Activated B cell treated with CpG ODN at 0.5 μM for 24 hours (primary cell): Measurements from ENCODE around the gene SLC19A1. TPM values are rescaled to one million over a fixed set of nuclear protein-coding genes. Genes with fewer than 3 reads are reported as not detected.

Experiments
- ATAC-seq: fragments of 200-7000 bp; cut with Tn5 transposase; one replicate; pipeline ENCODE4 v1.10.0; 2021; ENCODE audit warnings: low read depth, mild to moderate bottlenecking, moderate library complexity
- CTCF ChIA-PET: fragments of 350-600 bp; sonication (Branson Sonifier 250); formaldehyde crosslinking; loops from one replicate; lab custom pipeline; 2021; ENCODE audit warnings: antibody characterized with exemption; lab: Charles Lee
- POLR2A ChIA-PET: fragments of 350-600 bp; sonication (Branson Sonifier 250); formaldehyde crosslinking; loops from one replicate; lab custom pipeline; 2021; ENCODE audit warnings: antibody characterized with exemption; lab: Charles Lee
- DNase-seq: peaks from one replicate; pipeline ENCODE4 v3.0.0; 2022
- H3K27ac Mint-ChIP-seq: one replicate; pipeline ENCODE4 v1.8.0; 2020; ENCODE audit warnings: mixed read lengths
- H3K27me3 Mint-ChIP-seq: one replicate; pipeline ENCODE4 v1.8.0; 2021; ENCODE audit warnings: mixed read lengths
- H3K36me3 Mint-ChIP-seq: one replicate; pipeline ENCODE4 v1.8.0; 2021; ENCODE audit warnings: low read depth, mixed read lengths
- H3K4me1 Mint-ChIP-seq: one replicate; pipeline ENCODE4 v1.8.0; 2021; ENCODE audit warnings: mixed read lengths
- H3K4me3 Mint-ChIP-seq: one replicate; pipeline ENCODE4 v1.8.0; 2020; ENCODE audit warnings: mild to moderate bottlenecking, mixed read lengths
- H3K9me3 Mint-ChIP-seq: one replicate; pipeline ENCODE4 v1.8.0; 2020; ENCODE audit warnings: mixed read lengths
- intact Hi-C: fragments of 100-400 bp; cut with micrococcal nuclease; formaldehyde crosslinking; loops from one replicate; pipeline ENCODE4 v1.15.1; 2024
- total RNA-seq: library from RNA; stranded (reverse); gene quantifications from 2 replicates; pipeline ENCODE4 v1.2.3, GENCODE V29; 2022
- TF ChIP-seq, protein P1 (sequence below): fragments of 200-600 bp; IDR thresholded peaks from one replicate; pipeline ENCODE4 v1.8.0; 2022; ENCODE audit warnings: antibody characterized with exemption, mild to moderate bottlenecking

Gene SLC19A1
- total RNA-seq, 1 donor from 2014 or later: 10.7 TPM

DNA sequence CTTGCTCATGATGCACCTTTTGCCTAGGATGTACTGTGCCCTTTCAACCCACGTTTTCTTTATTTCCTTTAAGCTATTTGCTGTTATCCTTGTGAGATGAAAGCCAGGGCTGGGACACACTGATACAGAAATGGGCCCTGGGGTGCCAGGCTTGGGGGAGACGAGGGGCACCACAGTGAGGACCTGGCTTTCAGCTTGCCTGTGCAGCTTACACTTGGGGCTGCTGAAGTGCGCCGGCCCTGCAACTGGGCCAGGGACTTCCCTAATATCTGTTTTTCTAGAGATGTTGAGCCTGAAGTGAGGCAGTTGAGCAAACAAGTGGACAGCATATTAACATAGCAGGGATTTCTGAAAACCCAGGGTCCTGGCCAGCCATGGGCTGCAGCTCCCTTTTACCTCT lies 42.5 kb upstream of the SLC19A1 start:
- DNase-seq: no peak
- no peaks in the 10 kb centered on the region for H3K4me1 Mint-ChIP-seq
- ATAC-seq: no peak
- peaks cover 27% of the 10 kb centered on the region for H3K9me3 Mint-ChIP-seq
- no peak overlapping the region for H3K4me3 Mint-ChIP-seq
- peaks cover 37% of the 10 kb centered on the region for H3K27me3 Mint-ChIP-seq
- H3K27ac Mint-ChIP-seq: no peak overlapping the region
- ChIA-PET POLR2A (no interaction called here), CTCF (no interaction called here)
- no peaks in the 10 kb centered on the region for H3K36me3 Mint-ChIP-seq
- intact Hi-C loops: no loop called here
- TF ChIP-seq, protein P1, sequence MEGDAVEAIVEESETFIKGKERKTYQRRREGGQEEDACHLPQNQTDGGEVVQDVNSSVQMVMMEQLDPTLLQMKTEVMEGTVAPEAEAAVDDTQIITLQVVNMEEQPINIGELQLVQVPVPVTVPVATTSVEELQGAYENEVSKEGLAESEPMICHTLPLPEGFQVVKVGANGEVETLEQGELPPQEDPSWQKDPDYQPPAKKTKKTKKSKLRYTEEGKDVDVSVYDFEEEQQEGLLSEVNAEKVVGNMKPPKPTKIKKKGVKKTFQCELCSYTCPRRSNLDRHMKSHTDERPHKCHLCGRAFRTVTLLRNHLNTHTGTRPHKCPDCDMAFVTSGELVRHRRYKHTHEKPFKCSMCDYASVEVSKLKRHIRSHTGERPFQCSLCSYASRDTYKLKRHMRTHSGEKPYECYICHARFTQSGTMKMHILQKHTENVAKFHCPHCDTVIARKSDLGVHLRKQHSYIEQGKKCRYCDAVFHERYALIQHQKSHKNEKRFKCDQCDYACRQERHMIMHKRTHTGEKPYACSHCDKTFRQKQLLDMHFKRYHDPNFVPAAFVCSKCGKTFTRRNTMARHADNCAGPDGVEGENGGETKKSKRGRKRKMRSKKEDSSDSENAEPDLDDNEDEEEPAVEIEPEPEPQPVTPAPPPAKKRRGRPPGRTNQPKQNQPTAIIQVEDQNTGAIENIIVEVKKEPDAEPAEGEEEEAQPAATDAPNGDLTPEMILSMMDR: no peak

DNA sequence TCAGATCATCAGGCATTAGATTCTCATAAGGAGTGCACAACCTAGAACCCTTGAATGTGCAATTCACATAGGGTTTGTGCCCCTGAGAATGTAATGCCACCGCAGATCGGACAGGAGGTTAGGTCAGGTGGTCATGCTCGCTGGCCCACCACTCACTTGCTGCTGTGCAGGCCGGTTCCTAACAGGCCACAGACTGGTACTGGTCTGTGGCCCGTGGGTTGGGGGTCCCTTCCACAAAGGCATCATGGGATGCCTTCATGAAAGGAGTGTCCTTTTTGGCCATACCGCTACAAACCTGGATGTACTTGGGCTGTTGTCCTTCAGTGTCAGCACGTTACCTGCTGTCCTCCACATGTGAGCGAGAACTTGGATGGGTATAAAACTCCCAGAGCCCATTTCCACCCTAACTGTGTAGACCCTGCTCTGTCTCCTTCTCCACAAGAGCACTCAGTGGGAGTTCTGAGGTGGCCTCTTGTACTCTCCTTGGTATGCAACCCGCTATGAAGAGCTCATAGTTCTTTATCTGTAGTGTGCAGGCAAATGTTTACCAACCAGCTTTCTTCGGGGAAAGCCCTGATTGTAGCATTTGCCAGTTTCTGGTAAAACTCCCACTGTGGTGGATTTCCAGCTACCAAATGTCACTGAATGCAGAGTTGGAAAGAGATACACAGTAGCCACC lies 41.7 kb upstream of the SLC19A1 start:
- DNase-seq (no peak), ATAC-seq (no peak)
- Mint-ChIP-seq H3K4me1 (no peaks in the 10 kb centered on the region), H3K27me3 (peaks cover 34% of the 10 kb centered on the region), H3K4me3 (no peak overlapping the region), H3K36me3 (no peaks in the 10 kb centered on the region), H3K27ac (no peak overlapping the region), H3K9me3 (peaks cover 27% of the 10 kb centered on the region)
- TF ChIP-seq, protein P1: no peak
- POLR2A ChIA-PET: no interaction called here
- CTCF ChIA-PET: no interaction called here
- intact Hi-C loops: no loop called here

DNA sequence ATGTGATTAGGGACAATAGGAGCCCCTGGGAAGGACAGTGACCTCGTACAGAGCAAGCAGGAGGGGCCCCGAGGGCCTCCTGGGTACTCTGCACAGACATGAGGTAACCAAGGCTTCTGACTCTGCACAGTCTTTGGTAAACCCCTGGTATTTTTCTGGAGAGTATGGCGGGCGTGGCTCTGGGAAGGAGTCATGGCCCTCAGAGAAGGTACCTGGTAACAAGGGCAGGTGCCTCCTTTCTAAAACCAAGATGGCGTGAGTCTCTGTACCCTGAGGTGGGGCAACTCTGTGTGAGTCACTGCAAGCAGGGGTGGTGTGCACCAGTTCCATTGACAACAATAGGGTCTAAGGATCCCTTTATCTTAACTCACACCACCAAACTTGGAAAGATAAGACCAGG lies 39.9 kb upstream of the SLC19A1 start:
- CTCF ChIA-PET: no interaction called here
- no peaks in the 10 kb centered on the region for H3K4me1 Mint-ChIP-seq
- H3K27me3 Mint-ChIP-seq: peaks cover 21% of the 10 kb centered on the region
- peaks cover 21% of the 10 kb centered on the region for H3K9me3 Mint-ChIP-seq
- DNase-seq: no peak
- H3K4me3 Mint-ChIP-seq: no peak overlapping the region
- POLR2A ChIA-PET: no interaction called here
- no peaks in the 10 kb centered on the region for H3K36me3 Mint-ChIP-seq
- TF ChIP-seq, protein P1: no peak
- H3K27ac Mint-ChIP-seq: no peak overlapping the region
- no peak for ATAC-seq
- intact Hi-C loops: no loop called here

DNA sequence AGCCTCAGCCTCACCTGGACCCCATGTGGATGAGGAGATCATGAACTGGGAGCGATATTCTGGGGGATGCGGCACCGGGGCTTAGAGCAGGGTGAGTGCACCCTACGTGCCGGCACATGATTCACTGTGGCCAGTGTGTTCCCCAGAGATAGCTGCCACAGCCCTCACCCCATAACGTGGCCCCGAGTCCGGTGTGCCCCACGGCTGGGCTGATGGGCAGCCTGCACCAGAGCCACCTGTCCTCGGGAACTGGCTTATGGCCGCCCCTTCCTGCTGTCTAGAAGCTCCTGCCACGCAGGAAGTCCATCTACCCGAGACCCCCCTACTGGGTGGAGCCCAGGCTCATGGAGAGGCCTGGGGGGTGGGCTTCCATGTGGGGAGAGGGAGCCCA lies 39.1 kb upstream of the SLC19A1 start:
- Mint-ChIP-seq H3K4me3 (no peak overlapping the region), H3K27me3 (peaks cover 19% of the 10 kb centered on the region), H3K4me1 (no peaks in the 10 kb centered on the region), H3K9me3 (peaks cover 14% of the 10 kb centered on the region), H3K27ac (no peak overlapping the region), H3K36me3 (no peaks in the 10 kb centered on the region)
- ATAC-seq (no peak), DNase-seq (no peak)
- intact Hi-C loops: no loop called here
- ChIA-PET CTCF (no interaction called here), POLR2A (no interaction called here)
- TF ChIP-seq, protein P1: no peak

DNA sequence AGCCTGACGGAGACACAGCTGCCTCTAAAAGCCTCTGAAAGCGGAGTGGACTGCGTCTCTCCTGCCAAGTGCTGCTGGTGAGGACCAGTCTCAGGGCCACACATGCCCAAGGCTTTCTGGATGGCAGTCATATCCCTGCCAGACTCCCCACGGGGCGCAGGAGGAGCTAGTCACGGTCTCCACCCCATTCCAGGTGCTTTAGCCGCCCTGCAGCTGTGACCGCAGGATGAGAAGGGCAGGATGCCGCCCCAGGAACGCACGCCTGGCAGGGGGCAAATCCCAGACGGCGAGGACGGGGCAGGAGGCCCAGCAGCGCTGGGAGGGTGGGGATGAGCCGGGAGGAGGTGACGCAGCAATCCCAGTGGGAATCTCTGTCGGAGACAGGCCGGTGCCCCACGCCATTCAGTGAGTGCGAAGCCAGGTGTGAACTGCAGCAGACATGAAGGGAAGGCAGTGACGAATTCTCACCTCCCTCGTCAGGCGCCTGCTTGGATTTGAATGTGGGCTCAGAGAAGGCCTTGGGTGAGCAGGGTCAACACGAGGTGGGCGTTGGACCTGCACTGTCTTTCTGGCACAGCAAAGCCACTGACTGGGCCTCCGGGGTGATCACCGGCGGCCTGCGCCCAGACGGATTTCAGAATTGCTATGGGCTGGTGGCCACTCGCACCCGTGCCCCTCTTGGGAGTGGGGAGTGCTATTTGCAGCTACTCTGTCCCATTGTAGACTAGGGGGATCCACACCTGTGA lies 38.5 kb upstream of the SLC19A1 start:
- H3K27ac Mint-ChIP-seq: no peak overlapping the region
- POLR2A ChIA-PET: no interaction called here
- TF ChIP-seq, protein P1: no peak
- H3K4me3 Mint-ChIP-seq: no peak overlapping the region
- DNase-seq: no peak
- CTCF ChIA-PET: no interaction called here
- H3K4me1 Mint-ChIP-seq: no peaks in the 10 kb centered on the region
- peaks cover 16% of the 10 kb centered on the region for H3K27me3 Mint-ChIP-seq
- no peak for ATAC-seq
- no peaks in the 10 kb centered on the region for H3K36me3 Mint-ChIP-seq
- intact Hi-C loops: no loop called here
- H3K9me3 Mint-ChIP-seq: peaks cover 9% of the 10 kb centered on the region
